GM18508 (cell line): ENCODE data around the gene AGMAT.

Experiments
- ATAC-seq: cut with Tn5 transposase; IDR thresholded peaks from one replicate; pipeline ENCODE4 v1.9.1; 2021; ENCODE audit warnings: moderate number of reproducible peaks; ENCODE audit not compliant: insufficient read depth, unreplicated experiment

The AGMAT gene, protein sequence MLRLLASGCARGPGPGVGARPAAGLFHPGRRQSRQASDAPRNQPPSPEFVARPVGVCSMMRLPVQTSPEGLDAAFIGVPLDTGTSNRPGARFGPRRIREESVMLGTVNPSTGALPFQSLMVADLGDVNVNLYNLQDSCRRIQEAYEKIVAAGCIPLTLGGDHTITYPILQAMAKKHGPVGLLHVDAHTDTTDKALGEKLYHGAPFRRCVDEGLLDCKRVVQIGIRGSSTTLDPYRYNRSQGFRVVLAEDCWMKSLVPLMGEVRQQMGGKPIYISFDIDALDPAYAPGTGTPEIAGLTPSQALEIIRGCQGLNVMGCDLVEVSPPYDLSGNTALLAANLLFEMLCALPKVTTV

DNA sequence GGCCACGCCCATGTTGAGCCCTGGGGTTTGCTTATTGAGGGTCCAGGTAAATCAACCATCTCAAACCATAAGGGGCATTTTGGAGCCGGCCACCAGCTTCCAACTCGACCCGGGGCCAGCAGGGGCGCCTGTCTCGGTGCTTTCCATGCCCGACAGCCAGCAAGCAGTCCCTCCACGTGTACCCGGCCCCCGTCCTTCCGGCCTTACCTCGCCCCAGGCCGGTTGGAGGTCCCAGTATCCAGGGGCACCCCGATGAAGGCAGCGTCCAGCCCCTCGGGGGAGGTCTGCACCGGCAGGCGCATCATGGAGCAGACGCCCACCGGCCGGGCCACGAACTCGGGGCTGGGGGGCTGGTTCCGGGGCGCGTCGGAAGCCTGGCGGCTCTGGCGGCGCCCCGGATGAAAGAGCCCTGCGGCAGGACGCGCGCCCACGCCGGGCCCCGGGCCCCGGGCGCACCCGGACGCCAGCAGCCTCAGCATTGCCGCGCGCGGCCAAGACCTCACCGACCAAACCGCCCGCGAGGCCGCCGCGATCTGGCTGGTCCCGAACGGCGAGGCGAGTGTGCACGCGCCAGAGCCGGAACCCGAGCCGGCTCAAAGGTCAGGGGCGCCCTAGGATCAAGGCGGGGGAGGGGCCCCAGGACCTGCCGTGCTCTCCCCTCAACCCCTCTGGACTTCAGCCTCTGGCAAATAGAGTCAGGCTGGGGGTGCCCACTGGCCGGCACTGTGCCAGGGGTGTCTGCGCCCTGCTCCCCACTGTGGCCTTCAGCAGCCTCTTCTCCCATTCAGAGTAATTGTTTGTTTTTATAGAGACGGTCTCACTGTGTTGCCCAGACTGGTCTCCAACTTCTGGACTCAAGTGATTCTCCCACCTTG lies at the start of gene AGMAT:
Gene AGMAT (minus strand): TSS at position 563 of the 875 bp plus-strand sequence. CDS start 84 bp downstream, at position 479.
- no peak for ATAC-seq

GRCh38 chr1:15633756-15634420 lies 49.0 kb upstream of the AGMAT start:
- ATAC-seq = no peak

DNA sequence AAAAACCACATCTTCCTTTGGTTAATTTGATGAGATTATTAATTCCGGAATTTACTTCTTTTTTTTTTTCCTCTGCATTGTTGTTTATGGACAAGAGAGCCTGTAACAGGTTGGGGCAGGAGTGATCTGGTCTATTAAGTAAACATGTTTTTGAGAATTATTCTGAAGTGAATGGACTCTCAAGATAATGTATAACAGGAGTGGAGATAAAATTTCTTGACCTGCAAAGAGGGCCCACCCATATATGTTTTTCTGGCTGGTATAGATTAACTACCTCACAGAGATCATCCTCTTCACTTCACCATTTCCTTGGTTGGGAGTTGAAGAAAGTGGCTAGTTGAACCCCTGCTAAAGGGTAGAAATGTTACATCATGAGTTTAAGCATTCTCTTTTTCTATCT lies 43.2 kb upstream of the AGMAT start:
- ATAC-seq = no peak

- ATAC-seq = no peak
Observed at GRCh38 chr1:15627343-15627988, 42.6 kb upstream of the AGMAT start.

- ATAC-seq = no peak
Observed at GRCh38 chr1:15626269-15626950, 41.6 kb upstream of the AGMAT start.

DNA sequence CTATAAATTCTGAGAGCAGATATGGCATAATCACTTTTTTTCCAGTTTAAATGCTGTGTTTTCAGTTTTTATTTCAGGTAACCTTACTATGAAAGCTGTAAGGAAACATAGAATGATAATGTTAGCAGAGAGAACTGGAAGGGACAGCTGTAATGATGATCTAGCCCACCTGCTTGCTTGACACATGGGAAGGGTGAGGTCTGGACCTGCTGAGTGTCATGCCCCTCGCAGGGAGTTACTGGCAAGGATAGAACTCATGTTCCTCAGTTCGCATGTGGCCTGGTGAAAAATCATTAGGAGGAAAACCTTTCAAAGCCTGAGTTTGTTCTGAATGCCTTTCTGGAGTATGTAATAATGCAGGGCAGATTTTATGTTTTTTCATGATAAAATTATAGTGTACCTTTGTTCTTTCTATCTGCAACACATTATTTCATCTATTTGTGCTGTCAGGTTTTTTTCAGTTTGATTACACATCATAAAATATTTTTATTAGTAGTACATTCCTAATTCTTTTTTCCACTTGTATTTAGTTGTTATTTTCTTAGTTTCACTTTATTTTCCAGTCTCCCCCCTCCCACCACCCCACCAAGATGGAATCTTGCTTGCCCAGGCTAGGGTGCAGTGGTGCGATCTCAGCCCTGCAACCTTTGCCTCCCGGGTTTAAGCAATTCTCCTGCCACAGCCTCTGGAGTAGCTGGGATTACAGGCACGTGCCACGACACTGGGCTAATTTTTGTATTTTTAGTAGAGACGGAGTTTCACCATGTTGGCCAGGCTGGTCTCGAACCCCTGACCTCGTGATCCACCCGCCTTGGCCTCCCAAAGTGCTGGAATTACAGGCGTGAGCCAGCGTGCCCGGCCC lies 40.4 kb upstream of the AGMAT start:
- ATAC-seq = no peak

DNA sequence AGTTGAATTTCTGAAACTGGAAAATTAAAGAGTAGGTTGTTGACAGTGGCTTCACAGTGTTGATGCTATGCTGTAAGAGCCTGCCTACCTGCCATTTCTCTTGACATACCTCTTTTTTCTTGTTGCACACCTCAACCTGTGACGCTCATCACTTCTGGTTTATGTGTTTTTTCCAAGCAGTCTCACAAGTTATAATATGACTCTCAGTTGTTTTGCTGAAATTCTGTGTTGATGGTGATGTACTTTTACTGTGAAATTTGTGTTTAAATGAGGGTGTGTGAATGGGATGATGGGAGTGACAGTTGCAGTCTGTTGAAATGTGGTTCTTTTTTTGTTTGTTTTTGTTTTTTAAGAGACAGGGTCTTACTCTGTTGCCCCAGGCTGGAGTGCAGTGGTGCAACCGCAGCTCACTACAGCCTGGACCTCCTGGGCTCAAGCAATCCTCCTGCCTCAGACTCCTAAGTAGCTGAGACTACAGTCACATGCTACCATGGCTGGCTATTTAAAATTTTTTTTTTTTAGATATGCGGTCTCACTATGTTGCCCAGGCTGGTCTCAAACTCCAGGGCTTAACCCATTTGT lies 39.4 kb upstream of the AGMAT start:
- no peak for ATAC-seq

- no peak for ATAC-seq
Observed at GRCh38 chr1:15623435-15623834, 38.6 kb upstream of the AGMAT start.

GRCh38 chr1:15622712-15623373 lies 38.0 kb upstream of the AGMAT start:
- no peak for ATAC-seq

DNA sequence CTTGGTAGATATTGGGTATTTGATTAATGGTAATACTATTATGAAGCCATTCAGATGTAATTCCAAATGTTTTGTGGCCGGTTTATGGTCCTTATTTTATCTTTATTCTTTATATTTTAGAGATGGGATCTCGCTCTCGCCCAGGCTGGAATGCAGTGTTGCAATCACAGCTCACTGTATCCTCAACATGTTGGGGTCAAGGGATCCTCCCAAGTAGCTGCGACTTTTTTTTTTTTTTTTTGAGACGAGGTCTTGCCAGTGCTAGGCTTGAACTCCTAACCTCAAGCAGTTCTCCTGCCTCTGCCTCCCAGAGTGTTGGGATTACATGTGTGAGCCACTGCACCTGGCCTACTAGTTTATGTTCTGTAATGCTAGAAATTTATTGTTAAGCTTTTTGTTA lies 37.1 kb upstream of the AGMAT start:
- no peak for ATAC-seq

GRCh38 chr1:15620902-15621682 lies 36.2 kb upstream of the AGMAT start:
- ATAC-seq = no peak

GRCh38 chr1:15620155-15620545 lies 35.3 kb upstream of the AGMAT start:
- no peak for ATAC-seq

GRCh38 chr1:15618655-15619525 lies 34.0 kb upstream of the AGMAT start:
- no peak for ATAC-seq

DNA sequence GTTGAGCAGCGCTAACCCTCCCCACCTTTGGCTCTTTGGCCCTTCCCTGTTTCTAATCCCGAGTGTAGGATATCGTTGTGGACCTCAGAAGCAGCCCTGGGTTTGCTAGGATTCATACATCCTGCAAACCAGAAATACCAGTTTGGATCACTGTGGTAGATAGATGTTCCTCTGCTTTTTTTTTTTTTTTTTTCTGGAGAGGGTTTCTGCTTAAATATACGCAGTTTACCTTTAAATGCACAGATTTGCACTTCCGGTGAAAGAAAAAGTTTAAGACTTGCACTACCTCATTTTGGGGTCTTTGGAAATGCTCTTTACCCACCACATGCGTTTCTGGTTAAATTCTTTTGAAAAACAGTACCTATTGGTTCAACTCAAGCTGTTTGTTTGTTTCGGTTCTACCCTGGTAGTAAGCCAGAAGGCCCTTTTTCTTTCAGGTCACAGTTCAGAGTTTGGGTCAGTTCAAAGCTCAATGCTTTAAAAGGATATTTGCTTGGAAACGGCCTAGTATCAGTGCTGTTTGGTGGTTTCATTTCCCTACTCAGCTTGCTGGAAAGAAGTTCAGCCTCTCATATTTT lies 33.3 kb upstream of the AGMAT start:
- ATAC-seq = no peak

- ATAC-seq = no peak
Observed at GRCh38 chr1:15617173-15618076, 32.6 kb upstream of the AGMAT start, which contains the start of gene DDI2. DDI2 (plus strand) TSS chr1:15617458; CDS start chr1:15617671, 213 bp downstream.
